DMS53 treated with DMSO at 0.1 percent for 48 hours (cell line): Measurements from ENCODE around the gene CELA2B.
"Not testable (repeated sequence)": the region's sequence is repeated elsewhere in the genome, so short reads cannot be mapped to it uniquely, and the experiment has no call there.

Experiments
- DNase-seq: peaks from one replicate; lab custom pipeline; 2025; ENCODE audit not compliant: unreplicated experiment; lab: John Stamatoyannopoulos, UW

Gene CELA2B

GRCh38 chr1:15465674-15466073, 10.2 kb upstream of the CELA2B start:
- no peak for DNase-seq

DNA sequence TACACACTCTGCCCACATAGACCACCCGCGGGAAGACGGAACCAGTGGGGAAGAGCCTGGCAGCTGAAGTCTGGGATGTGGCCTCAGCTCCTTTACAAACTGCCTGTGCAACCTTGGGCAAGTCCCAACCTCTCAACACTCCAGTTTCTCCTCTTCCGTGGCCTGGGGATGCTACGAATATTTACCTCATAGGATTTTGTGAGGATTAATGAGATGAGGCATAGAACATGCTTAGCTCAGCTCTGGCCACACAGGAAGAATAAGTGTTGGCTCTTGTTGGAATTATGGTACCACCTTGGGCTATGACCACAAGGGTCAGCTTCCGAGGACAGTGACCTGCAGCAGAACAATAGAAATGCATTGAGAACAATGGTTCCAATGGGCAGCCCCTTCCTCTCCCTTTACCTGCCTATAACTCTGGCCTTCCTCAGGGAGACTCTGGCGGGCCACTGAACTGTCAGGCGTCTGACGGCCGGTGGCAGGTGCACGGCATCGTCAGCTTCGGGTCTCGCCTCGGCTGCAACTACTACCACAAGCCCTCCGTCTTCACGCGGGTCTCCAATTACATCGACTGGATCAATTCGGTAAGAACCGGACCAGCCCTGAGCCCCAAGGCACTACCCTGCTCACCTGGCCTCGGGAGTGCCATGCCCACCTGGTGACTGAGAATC, 8.8 kb upstream of the CELA2B start:
- DNase-seq, result not testable (repeated sequence)

GRCh38 chr1:15468145-15468544, 7.8 kb upstream of the CELA2B start:
- DNase-seq, result no peak

- no peak for DNase-seq
Measured at GRCh38 chr1:15469361-15469760, 6.5 kb upstream of the CELA2B start.

DNA sequence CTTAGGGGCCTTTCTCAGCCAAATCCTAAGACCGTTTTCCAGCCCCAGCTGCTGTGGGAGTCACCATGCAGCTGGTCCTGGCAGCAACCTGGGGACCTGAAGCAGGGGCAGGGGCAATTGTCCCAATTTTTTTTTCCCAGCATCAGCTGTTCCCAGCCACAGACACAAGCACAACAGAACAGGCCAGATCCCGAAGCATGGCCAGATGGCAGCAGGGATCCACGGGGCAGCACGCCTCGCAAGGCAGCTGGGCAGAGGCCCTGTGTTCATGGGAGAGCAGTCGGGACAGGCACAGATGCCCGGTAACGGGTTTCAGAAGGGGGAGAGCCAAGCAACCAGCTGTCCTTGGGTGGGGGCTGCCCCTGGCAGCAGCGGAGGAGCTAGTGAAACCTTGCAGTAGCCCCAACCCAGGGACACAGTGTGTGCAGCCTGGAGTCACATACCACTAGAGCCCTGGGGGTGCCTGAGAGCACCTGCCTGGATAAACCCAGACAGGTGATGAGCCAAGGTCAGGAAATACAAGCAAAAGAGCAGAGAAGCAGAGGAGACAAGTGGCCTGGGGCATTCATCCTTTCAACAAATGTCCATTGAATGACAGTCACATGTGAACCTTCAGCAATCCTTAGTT, 6.0 kb upstream of the CELA2B start:
- DNase-seq, result peak; percentile 48

GRCh38 chr1:15471067-15471466, 4.8 kb upstream of the CELA2B start:
- not testable (repeated sequence) for DNase-seq

GRCh38 chr1:15471723-15472122, 4.2 kb upstream of the CELA2B start:
- not testable (repeated sequence) for DNase-seq

- DNase-seq, result no peak
Measured at GRCh38 chr1:15472587-15472986, 3.3 kb upstream of the CELA2B start.

DNA sequence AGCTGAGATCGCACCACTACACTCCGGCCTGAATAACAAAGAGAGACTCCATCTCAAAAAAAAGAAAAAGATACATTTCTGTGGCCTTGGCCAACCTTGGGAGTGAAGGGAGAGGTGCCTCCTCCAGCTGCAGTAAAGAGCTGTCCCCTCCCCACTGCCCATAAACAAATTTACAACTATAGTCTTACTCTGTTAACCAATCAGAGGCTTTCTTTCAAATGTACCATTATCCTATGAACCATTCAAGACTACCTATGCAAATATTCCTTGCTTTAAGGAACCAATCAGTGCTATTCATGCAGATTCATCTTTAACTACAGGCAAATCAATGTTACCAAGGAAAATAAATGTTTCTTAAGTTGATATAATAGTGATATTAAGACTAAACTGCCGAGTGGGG, 1.0 kb downstream of the CELA2B start:
- no peak for DNase-seq

GRCh38 chr1:15477646-15478212, 1.8 kb downstream of the CELA2B start:
- no peak for DNase-seq

DNA sequence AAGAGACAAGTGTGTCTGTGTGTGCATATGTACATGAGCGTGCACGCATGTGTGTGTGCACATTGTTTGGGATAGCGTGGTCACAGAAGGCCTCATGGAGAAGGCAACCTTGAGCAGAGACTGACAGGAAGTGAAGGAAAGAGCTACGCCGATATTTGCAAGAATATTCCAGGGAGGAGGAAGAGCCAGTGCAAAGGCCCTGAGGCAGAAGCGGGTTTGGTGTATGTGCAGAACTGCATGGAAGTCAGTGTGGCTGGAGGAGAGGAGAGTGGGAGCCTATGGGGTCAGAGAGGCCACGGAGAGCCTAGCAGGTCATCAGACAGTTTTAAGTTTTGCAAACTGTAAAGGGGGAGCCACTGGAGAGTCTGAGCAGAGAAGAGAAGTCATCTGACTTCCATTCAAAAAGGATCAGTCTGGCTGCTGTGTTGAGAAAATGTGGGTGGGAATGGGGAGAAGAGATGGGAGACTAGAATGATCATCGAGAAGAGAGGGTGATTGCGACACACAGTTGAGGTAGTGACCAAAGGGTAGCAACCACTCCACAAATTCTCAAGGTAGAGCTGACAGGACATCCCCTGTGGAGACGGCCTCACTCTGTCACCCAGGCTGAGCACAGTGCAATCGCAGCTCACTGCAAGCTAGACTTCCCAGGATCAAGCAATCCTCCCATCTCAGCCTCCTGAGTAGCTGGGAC, 3.9 kb downstream of the CELA2B start:
- DNase-seq, result no peak

GRCh38 chr1:15482455-15482854, 6.6 kb downstream of the CELA2B start:
- DNase-seq, result not testable (repeated sequence)

- DNase-seq, result not testable (repeated sequence)
Measured at GRCh38 chr1:15482983-15483543, 7.2 kb downstream of the CELA2B start.

DNA sequence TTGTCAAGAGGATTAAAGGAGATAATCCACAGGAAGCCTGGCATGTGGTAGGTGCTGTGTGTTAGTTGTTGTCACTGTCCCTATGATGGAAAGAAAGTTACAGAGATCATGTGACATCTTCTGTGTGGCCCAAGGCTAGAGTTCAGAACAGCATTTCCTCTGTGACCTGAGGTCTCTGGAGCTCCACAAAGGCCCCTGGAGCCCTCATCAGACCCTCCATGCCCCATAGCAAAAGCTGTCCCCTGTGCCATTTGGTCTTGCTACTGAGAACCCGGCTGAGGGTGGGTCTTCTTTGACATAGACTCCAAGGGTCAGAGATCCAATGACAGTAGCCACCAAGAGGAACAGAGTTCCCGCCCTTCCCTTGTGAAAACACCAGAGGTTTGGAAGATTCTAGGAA, 8.1 kb downstream of the CELA2B start:
- DNase-seq, result no peak

GRCh38 chr1:15484443-15484842, 8.5 kb downstream of the CELA2B start:
- not testable (repeated sequence) for DNase-seq

GRCh38 chr1:15485636-15486035, 9.7 kb downstream of the CELA2B start:
- no peak for DNase-seq

DNA sequence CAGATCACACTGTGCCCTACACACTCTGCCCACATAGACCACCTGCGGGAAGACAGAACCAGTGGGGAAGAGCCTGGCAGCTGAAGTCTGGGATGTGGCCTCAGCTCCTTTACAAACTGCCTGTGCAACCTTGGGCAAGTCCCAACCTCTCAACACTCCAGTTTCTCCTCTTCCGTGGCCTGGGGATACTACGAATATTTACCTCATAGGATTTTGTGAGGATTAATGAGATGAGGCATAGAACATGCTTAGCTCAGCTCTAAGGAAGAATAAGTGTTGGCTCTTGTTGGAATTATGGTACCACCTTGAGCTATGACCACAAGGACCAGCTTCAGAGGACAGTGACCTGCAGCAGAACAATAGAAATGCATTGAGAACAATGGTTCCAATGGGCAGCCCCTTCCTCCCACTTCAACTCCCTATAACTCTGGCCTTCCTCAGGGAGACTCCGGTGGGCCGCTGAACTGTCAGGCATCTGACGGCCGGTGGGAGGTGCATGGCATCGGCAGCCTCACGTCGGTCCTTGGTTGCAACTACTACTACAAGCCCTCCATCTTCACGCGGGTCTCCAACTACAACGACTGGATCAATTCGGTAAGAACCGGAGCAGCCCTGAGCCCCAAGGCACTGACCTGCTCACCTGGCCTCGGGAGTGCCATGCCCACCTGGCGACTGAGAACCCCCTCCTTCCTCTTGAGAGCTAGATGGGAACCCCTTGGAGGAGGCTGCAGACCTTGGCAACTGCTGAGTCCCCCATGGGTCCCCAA, 11.1 kb downstream of the CELA2B start:
- not testable (repeated sequence) for DNase-seq

DNA sequence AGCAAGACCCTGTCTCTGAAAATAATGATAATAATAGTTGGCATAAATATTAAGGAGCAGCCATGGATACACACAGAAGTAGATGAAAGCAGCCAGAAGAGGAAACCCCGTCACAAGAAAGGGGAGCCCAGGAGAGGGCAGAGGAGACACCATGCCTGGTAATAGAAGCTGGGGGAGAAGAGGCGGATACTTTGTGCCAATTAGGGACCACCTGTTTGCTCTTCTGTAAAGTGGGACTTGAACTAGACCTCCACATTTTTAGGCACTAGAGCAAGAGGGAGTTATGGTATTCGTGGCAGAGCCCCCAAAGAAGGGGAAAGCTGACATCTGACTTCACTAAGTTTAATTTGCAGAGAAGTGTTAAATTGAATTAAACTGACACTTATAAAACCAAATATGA, 12.5 kb downstream of the CELA2B start:
- no peak for DNase-seq

- peak; percentile 79 for DNase-seq
Measured at GRCh38 chr1:15489052-15489736, 13.3 kb downstream of the CELA2B start.

- not testable (repeated sequence) for DNase-seq
Measured at GRCh38 chr1:15491010-15491409, 15.1 kb downstream of the CELA2B start.
